HUDEP-2 (cell line): ENCODE measurements around the gene ANKRD65.
"Not testable (repeated sequence)": the region's sequence is repeated elsewhere in the genome, so short reads cannot be mapped to it uniquely, and the experiment has no call there.

Experiments
- DNase-seq, 76 experiments: peaks; one replicate each; lab custom pipeline; 2025; ENCODE audit not compliant: unreplicated experiment in 76 of 76; lab: John Stamatoyannopoulos, UW

The ANKRD65 gene

GRCh38 chr1:1431845-1432273 lies 10.8 kb upstream of the ANKRD65 start:
- no peak for DNase-seq

GRCh38 chr1:1430992-1431844 lies 10.1 kb upstream of the ANKRD65 start:
- DNase-seq: no peak

DNA sequence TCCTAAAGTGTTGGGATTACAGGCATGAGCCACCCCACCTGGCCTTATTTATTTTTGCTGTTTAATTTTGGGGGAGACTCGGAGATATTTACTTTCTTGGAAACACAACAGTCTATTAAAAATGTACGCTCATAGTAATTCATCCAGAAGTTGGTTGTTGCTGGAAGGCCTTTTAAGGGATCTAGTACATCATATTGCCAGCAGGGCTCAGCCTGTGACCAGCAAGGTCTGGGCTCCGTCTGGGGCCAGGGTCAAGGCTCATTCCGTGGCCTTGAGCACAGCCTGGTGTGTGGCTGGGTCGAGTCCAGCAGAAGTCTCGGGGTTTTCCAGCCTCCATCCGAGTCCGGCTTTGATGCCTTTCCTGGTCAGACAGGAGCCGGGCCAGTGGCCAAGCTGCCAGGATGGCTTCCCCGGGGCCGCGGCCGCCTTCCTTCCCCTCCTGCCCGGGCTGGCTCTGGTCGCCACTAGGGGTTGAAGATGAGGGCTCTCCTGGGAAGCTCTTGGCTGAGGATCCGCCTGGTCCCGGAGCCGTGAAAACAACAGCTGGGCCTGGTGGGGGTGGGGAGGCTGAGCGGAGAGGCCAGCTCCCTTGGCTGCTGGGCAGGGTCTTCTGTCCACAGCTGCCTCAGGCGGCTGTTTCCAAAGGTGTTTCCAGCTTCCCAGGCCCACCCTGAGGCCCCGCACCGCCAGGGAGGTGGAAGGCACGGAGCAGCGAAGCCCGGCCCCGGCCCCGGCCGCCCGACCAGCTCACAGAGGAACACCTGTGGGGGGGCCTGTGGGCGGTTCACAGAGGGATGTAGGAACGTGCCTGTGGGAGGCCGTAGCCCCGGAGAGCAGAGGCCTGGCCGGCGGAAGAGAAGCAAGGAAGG lies 9.3 kb upstream of the ANKRD65 start:
- no peak for DNase-seq

DNA sequence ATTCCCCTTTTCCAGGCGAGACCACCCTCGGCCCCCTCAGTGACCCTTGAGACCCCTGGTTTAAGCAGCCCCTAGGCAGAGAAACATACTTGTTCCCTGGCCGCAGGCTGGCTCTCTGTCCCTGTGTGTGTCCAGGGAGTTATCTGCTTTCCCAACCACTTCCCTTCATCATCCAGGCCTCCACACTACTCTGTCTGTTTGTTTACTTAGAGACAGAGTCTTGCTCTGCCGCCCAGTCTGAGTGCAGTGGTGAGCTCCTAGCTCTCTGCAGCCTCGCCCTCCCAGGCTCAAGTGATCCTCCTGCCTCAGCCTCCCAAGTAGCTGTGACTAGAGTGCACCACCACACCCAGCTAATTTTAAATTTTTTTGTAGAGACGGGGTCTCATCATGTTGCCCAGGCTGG lies 8.6 kb upstream of the ANKRD65 start:
- DNase-seq: no peak

- not testable (repeated sequence) for DNase-seq
Measured at GRCh38 chr1:1428967-1429366, 7.9 kb upstream of the ANKRD65 start.

DNA sequence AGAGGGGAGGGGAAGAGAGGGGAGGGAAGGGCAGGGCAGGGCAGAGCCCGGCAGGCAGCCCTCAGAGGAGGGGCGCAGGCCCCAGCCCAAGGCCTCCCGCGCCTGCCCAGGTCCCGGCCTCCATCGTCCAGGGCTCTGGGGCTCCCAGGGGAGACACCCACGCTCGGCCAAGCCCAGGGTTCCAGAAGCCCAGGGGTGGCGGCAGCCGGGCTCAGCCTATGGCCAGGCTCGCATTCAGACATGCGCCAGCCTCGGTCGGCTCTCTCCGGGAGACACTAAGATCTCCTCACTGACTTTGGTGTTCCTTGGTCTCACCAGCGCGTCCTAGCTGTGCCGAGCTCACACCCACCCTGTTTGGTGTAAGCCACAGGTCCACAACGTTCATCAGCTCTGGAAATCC lies 7.1 kb upstream of the ANKRD65 start:
- DNase-seq: no peak

GRCh38 chr1:1427820-1428148 lies 6.7 kb upstream of the ANKRD65 start:
- no peak for DNase-seq

- DNase-seq: no peak
Measured at GRCh38 chr1:1427106-1427819, 6.2 kb upstream of the ANKRD65 start.

- no peak for DNase-seq
Measured at GRCh38 chr1:1426496-1427105, 5.5 kb upstream of the ANKRD65 start.

GRCh38 chr1:1425753-1426495 lies 4.8 kb upstream of the ANKRD65 start:
- no peak for DNase-seq

DNA sequence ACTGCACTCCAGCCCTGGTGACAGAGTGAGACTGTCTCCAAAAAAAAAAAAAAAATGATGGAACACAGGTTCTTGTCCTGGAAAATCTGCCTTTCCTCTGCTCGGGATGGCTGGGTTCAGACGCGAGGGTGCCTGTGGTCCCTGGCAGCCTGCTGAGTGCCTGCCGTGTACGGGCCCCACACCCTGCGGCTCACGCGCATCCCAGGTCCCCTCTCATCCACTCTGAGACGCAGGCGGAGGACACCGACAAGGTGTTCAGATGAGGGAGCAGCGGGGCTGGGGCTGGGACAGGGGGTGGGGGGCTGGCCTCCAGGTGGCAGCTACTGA lies 4.3 kb upstream of the ANKRD65 start:
- no peak for DNase-seq

DNA sequence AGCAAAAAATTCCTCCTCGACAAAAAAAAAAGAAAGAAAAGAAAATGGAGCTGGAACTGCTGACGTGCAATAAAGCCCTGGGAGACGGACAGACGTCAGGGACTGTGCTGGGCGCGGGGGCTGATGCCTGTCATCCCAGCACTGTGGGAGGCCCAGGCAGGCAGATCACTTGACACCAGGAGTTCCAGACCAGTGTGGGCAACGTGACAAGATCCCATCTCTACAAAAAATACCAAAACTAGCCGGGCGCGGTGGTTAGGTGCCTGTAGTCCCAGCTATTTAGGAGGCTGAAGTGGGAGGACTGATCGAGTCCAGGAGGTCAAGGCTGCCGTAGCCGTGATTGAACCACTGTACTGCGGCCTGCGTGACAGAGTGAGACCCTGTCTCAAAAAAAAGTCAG lies 3.6 kb upstream of the ANKRD65 start:
- no peak for DNase-seq

GRCh38 chr1:1423245-1423597 lies 2.1 kb upstream of the ANKRD65 start:
- no peak for DNase-seq

DNA sequence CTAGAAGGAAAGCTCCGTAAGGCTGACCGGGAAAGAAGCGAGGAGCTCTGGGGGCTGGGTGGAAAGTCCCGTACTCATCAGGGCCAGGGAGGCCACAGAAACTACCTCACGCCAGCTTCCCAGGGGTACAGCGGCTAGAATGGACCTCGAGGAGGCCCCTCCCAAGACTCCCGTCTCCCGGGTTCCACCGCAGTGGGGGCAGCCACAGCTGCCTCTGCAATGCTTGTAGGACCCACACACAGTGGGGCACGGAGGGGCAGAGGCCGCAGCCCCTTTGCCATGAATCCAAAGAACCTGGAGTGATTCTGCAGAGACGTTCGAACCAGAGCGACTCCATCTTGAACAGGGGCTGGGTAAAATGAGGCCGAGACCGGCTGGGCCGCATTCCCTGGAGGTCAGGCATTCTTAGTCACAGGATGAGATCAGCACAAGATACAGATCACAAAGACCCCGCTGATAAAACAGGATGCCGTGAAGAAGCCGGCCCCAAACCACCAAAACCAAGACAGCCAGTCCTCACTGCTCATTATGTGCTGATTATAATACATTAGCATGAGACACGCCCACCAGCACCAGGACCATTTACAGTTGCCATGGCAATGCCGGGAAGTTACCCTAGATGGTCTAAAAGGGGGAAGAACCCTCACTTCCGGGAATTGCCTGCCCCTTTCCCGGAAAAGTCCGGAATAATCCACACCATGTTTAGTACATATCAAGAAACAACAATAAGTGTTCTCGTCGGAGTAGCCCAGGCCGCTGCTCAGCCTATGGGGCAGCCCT lies 1.6 kb upstream of the ANKRD65 start:
- no peak for DNase-seq

- no peak for DNase-seq
Measured at GRCh38 chr1:1421907-1422464, 910 bp upstream of the ANKRD65 start.

DNA sequence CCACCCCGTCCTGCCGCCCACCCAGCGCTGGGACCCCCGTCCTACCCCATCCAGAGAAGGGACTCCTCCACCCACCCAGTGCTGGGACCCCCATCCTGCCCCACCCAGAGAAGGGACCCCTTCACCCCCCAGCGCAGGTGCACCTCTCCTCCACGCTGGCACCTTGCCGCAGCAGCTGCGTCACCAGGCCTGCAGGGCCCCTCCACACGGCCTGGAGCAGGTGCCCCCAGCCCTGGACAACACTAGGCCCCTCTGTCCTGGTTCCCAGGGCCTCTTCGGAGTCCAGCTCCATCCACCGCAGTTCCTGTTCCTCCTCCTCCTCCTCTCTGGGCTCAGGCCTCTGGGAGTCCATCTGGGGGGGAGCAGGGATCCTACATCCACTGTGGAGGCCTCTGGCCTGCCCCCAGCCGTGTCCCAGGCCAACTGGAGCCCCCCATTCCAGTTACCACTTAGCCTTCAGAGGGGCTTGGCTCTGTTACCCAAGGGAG lies 378 bp downstream of the ANKRD65 start:
- no peak for DNase-seq

DNA sequence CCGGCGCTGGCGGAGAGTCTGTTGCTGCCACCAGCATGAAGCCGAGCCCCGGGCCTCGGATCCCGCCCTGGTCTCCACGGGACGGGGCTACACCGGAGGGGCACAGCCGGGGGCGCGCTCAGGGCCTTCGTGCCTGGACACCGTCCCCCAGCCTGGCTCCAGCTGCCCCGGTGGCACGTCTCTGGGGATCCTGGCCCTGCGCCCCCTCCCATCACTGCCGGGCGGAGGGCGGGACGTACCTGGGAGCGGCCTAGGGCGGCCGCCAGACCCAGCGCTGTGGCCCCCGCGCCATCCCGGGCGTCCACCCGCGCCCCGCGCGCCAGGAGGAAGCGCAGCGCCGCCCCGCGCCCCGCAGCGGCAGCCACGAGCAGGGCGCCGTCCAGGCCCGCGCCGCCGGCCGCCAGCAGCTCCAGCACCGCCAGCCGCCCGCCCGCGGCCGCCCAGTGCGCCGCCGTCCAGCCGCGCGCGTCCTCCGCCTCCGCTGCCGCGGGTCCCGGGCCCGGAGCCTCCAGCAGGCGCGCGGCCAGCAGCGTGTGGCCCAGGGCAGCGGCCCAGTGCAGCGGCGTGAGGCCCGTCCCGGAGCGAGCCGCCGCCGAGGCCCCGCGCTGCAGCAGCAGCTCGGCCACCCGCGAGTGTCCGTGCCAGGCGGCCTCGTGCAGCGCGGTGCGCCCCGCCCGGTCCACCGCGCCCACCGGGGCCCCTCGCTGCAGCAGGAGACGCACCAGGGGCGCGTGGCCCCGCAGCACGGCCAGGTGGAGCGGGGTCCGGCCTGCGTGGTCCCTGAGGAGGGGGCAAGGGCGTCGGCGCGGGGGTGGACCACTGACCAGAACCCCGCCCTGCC lies 1.0 kb downstream of the ANKRD65 start:
- DNase-seq: no peak

GRCh38 chr1:1419363-1419812 lies 1.7 kb downstream of the ANKRD65 start:
- DNase-seq: no peak
